ENCODE data around the gene UBE2A.

Gene UBE2A

DNA sequence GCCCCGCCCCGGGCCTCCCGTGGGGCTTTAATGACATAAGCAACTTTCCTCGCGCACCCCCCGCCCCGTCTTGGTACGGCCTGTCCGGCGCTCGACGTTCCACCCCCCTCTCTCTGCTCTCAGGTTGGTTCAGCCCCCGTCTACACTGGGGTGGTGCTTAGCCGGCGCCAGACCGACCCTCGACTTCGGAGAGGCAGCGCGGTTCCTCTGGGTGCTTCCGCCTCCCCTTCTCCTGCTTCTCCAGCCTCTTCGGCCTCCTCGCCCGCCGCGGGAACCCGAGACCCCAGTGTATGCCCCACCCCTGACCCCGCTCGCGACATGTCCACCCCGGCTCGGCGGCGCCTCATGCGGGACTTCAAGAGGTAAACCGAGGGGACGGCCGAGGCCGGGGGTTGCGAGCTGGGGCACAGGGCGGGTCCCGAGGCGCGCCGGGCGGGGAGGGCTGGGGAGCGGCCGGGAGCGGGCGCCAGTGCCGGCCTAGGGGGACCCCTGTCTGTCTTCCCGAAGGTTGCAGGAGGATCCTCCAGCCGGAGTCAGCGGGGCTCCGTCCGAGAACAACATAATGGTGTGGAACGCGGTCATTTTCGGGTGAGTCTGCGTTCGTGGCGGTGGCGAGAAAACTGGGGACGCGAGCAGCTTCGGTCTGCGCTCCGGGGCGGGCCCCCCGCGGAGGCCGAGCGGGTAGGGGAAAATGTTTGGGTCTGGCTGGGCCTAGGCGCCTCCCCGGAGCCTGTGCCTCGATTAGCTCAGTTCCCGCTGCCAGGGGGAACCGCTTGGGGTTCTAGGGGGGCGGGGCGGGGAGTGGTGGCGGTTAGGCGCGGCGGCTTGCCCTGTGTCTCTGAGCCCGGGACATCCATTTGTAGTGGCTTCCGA is at the start of gene UBE2A:
UBE2A (plus strand) TSS at position 170 of the 873 bp plus-strand sequence; CDS start at position 319, 149 bp downstream.
- DNase-seq = peak; percentile 73 to 76 (median 74)

DNA sequence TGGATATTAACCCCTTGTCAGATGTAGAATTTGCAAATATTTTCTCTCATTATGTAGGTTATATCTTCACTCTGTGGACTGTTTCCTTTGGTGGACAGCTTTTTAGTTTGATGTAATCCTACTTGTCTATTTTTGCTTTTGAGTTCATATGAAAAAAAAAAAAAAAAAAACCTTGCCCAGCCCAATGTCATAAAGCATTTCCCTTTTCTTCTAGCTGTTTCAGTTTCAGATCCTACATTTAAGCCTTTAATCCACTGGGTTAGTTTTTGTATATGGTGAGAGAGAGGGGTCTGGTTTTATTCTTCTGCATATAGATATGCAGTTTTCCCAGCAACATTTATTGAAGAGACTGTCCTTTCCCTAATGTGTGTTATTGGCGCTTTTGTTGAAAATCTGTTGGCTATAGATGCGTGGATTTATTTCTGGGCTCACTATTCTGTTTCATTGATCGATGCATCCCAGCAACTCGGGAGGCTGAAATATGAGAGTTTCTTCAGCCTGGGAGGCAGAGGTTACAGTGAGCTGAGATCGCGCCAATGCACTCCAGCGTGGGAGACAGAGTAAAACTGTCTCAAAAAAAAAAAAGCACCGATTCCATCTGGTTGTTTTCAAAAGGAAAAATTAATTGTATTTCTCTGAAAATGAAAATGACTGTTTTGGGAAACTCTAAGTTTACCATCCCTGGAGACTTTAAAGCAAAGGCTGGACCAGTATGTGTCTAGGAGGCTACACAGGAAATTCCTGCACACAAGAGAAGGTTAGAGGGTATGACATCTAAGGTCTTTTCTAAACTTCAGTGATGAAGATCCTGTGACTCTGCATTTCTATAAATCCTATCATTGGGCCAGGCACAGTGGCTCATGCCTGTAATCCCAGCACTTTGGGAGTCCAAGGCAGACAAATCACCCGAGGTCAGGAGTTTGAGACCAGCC is 44.8 kb upstream of the UBE2A start:
- no peak for DNase-seq

GRCh38 chrX:119537487-119537886 is 36.9 kb upstream of the UBE2A start:
- DNase-seq = no peak

GRCh38 chrX:119539872-119540271 is 34.5 kb upstream of the UBE2A start:
- no peak for DNase-seq

- no peak for DNase-seq
These were observed 33.2 kb upstream of the UBE2A start for GRCh38 chrX:119541188-119541587.

- no peak for DNase-seq
These were observed 24.9 kb upstream of the UBE2A start for GRCh38 chrX:119549327-119550016.

- DNase-seq = no peak
These were observed 21.9 kb upstream of the UBE2A start for GRCh38 chrX:119552508-119552907.

GRCh38 chrX:119565107-119565663 is 9.2 kb upstream of the UBE2A start, which contains the start of gene STEEP1:
Gene STEEP1, minus strand, starts transcription at chrX:119565409. Its CDS starts 54 bp downstream, at chrX:119565355.
- peak; percentile 49 to 74 (median 66) for DNase-seq

- DNase-seq = no peak
These were observed 4.0 kb upstream of the UBE2A start for GRCh38 chrX:119570351-119570835.

- DNase-seq = no peak
These were observed 1.1 kb upstream of the UBE2A start for GRCh38 chrX:119573222-119573621.

- peak in 1 of 4 experiments; percentile 1 for DNase-seq
These were observed 446 bp upstream of the UBE2A start for GRCh38 chrX:119573840-119574393.

GRCh38 chrX:119579414-119579813 is 5.1 kb downstream of the UBE2A start:
- DNase-seq = no peak

- no peak for DNase-seq
These were observed 9.2 kb downstream of the UBE2A start for GRCh38 chrX:119583431-119584059.

GRCh38 chrX:119589810-119590209 is 15.4 kb downstream of the UBE2A start:
- DNase-seq = no peak

DNA sequence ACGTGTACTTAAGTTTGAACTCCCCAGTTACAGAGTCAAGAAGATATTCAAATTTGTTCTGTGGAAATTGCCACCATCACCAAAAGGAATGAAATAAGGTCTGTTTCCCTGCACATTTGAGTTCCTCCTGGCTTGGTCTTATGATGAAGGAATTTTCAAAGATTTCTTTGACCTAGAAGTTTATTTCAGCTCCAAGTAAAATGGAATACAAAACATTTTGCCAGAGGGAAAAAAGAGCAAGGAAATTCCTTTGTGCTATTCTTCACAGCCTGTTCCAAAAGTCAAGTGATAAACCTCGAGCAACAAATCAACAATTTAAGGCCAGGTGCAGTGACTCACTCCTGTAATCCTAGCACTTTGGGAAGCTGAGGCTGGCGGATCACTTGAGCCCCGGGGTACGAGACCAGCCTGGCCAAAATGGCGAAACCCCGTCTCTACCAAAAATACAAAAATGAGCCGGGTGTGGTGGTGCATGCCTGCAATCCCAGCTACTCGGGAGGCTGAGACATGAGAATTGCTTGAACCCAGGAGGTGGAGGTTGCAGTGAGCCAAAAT is 28.4 kb downstream of the UBE2A start:
- no peak for DNase-seq

- DNase-seq = no peak
These were observed 30.6 kb downstream of the UBE2A start for GRCh38 chrX:119604766-119605463.

- peak; percentile 5 to 38 (median 21) for DNase-seq
These were observed 31.3 kb downstream of the UBE2A start for GRCh38 chrX:119605464-119606279.

DNA sequence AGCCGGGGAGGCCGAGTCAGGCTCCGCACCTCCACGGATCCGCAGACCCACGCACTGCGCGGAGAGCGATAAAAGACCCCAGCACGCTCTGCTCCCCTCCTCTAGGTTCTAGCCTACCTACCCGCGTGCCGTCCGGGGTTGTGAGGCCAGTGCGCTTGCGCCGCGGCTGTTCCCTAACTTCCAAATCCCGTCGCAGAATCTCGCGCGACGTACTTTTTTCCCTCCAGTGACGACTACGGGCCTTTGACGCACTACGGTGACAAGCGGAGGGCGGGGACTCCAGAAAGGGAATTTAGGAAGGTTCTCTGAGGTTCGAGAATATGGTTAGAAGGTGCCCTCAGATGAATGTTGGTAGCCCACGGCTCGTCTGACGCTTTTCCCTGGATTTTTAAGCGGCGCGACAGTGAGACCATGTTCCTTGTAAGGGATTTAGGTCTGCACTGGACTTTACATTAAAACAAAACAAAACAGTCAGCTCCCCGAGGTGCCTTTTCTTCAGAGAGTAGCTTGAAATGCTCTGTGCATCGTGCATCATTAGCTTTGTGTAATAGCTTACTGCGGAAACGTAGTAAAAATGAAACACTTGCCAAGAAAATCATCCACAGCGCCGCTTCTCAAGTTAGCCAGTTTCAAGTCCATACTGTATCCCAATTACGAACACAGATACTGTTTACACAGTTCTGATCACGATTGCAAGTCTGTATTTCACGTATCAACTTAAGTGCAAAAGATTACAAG is 32.1 kb downstream of the UBE2A start, which contains the start of gene NKRF:
NKRF (minus strand) TSS at position 145 of the 738 bp plus-strand sequence.
- DNase-seq = peak; percentile 61 to 72 (median 71)

DNA sequence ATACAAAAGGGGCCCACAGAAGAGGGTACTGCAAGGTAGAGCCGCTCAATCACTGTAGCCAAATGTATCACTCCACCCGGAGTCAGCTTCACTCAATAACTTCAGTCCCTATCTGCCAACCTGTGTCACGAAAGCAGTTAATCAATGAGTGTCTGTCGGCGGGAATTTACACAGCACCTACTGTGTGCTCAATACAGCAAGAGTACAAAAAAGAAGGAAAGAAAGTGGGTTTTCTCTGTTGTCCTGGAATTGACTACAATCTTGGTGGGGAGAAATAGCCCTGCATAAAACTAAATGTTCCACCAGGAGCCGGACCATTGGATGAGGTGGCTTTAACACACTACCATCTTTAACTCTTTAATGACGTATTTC is 32.6 kb downstream of the UBE2A start:
- no peak for DNase-seq
